Parathyroid adenoma (tissue), 2 donors: ENCODE measurements around the gene RAB33A.

Experiments
- H2AFZ ChIP-seq: fragments of 300-600 bp; sonication (generic); one replicate; pipeline ENCODE4 v1.7.0; 2017; ENCODE audit warnings: antibody characterized with exemption, mild to moderate bottlenecking
- H3K27ac ChIP-seq: fragments of 300-600 bp; sonication (generic); one replicate; pipeline ENCODE4 v1.7.0; 2017
- H3K27me3 ChIP-seq: fragments of 300-600 bp; sonication (generic); one replicate; pipeline ENCODE4 v1.7.0; 2017; ENCODE audit warnings: low read length; ENCODE audit not compliant: control insufficient read depth, insufficient read depth
- H3K36me3 ChIP-seq: fragments of 300-600 bp; sonication (generic); one replicate; pipeline ENCODE4 v1.7.0; 2017; ENCODE audit warnings: low read length; ENCODE audit not compliant: control insufficient read depth, insufficient read depth
- H3K4me1 ChIP-seq: fragments of 300-600 bp; sonication (generic); one replicate; pipeline ENCODE4 v1.7.0; 2017; ENCODE audit warnings: control low read depth
- H3K4me2 ChIP-seq: fragments of 300-600 bp; sonication (generic); one replicate; pipeline ENCODE4 v1.7.0; 2017; ENCODE audit warnings: low read length
- H3K4me3 ChIP-seq: fragments of 300-600 bp; sonication (generic); one replicate; pipeline ENCODE4 v1.7.0; 2017; ENCODE audit warnings: low read depth, low read length
- H3K79me2 ChIP-seq: fragments of 300-600 bp; sonication (generic); one replicate; pipeline ENCODE4 v1.7.0; 2017; ENCODE audit warnings: control low read depth
- H3K9ac ChIP-seq: fragments of 300-600 bp; sonication (generic); one replicate; pipeline ENCODE4 v1.7.0; 2017; ENCODE audit warnings: mild to moderate bottlenecking
- H3K9me3 ChIP-seq: fragments of 300-600 bp; sonication (generic); one replicate; pipeline ENCODE4 v1.7.0; 2017; ENCODE audit warnings: low read length; ENCODE audit not compliant: control insufficient read depth
- TF ChIP-seq, protein P1 (sequence below): fragments of 300-600 bp; sonication (generic); IDR thresholded peaks from one replicate; pipeline ENCODE4 v1.7.0; 2017; ENCODE audit warnings: antibody characterized with exemption, mild to moderate bottlenecking
- donor health status: primary hyperparathyroidism.

The RAB33A gene

DNA sequence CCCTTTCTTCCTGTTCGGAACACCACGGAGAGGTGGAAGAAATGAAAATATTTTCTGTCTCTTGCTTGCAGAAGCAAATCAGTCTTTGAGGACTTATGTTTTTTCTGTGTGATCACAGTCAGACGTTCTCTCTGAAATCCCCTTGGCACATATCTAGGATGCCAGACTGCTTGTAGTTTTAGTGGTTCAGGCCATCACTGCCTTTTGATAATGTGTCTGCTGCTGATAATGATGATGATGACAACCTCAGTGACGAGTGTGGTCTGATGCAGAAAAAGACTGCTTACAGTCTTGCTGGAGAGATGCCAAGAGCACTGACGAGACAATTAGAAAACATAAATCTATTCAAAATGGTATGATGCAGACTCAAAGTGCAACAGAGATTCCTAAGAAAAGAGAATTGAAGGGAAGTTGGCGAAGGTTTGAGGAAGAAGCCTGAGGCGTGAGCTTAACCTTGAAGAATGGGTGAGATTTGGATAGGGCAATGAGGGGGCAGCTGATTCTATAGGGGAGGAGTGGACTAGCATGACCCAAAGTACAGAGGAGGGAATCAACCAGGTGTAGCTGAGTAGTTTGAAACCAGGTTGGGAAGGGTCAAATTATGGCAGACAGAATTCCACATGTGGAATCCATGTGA lies 7.9 kb downstream of the RAB33A start:
- H3K36me3 ChIP-seq = no peaks in the 10 kb centered on the region
- no peaks in the 10 kb centered on the region for H3K4me1 ChIP-seq
- H2AFZ ChIP-seq = no peak overlapping the region
- TF ChIP-seq, protein P1, sequence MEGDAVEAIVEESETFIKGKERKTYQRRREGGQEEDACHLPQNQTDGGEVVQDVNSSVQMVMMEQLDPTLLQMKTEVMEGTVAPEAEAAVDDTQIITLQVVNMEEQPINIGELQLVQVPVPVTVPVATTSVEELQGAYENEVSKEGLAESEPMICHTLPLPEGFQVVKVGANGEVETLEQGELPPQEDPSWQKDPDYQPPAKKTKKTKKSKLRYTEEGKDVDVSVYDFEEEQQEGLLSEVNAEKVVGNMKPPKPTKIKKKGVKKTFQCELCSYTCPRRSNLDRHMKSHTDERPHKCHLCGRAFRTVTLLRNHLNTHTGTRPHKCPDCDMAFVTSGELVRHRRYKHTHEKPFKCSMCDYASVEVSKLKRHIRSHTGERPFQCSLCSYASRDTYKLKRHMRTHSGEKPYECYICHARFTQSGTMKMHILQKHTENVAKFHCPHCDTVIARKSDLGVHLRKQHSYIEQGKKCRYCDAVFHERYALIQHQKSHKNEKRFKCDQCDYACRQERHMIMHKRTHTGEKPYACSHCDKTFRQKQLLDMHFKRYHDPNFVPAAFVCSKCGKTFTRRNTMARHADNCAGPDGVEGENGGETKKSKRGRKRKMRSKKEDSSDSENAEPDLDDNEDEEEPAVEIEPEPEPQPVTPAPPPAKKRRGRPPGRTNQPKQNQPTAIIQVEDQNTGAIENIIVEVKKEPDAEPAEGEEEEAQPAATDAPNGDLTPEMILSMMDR = no peak
- no peak overlapping the region for H3K27ac ChIP-seq
- H3K9ac ChIP-seq = no peak overlapping the region
- H3K79me2 ChIP-seq = no peaks in the 10 kb centered on the region
- H3K4me3 ChIP-seq = no peak overlapping the region
- H3K4me2 ChIP-seq = no peak overlapping the region
- no peaks in the 10 kb centered on the region for H3K9me3 ChIP-seq
- H3K27me3 ChIP-seq = no peaks in the 10 kb centered on the region

DNA sequence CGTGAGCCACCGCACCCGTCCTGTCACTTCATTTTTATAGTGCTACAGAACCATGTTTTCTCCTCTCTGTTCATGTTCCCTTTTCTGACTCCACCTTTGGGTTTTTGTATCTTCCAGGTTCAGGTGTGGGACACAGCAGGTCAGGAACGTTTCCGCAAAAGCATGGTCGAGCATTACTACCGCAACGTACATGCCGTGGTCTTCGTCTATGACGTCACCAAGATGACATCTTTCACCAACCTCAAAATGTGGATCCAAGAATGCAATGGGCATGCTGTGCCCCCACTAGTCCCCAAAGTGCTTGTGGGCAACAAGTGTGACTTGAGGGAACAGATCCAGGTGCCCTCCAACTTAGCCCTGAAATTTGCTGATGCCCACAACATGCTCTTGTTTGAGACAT lies 12.4 kb downstream of the RAB33A start:
- Histone ChIP-seq H2AFZ (no peak overlapping the region), H3K9me3 (no peaks in the 10 kb centered on the region), H3K27me3 (no peaks in the 10 kb centered on the region), H3K4me2 (no peak overlapping the region), H3K27ac (no peak overlapping the region), H3K9ac (no peak overlapping the region), H3K79me2 (no peaks in the 10 kb centered on the region), H3K4me3 (no peak overlapping the region), H3K36me3 (no peaks in the 10 kb centered on the region), H3K4me1 (no peaks in the 10 kb centered on the region)
- TF ChIP-seq, protein P1 = no peak

DNA sequence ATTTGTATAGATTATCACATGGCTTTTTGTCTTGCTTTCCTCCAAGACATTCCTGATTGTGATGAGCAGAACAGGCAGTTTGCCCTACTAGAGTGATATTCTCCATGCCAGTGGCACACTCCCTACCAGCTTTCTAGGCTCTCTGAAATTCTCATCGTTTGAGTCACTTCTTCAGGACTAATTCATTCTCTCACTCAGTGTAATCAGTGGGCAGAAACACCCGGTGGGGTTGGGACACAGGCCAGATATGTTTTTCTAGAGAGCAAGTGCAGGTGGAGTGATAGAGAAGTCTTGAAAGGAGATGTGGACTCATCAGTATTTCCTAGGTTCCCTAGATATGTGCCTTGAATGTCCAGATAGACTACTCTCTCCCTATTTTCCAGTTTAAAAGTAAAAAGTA lies 13.1 kb downstream of the RAB33A start:
- Histone ChIP-seq H3K4me1 (no peaks in the 10 kb centered on the region), H3K4me3 (no peak overlapping the region), H3K79me2 (no peaks in the 10 kb centered on the region), H3K36me3 (no peaks in the 10 kb centered on the region), H3K9ac (no peak overlapping the region), H2AFZ (no peak overlapping the region), H3K27me3 (no peaks in the 10 kb centered on the region), H3K27ac (no peak overlapping the region), H3K4me2 (no peak overlapping the region), H3K9me3 (no peaks in the 10 kb centered on the region)
- TF ChIP-seq, protein P1 = no peak

DNA sequence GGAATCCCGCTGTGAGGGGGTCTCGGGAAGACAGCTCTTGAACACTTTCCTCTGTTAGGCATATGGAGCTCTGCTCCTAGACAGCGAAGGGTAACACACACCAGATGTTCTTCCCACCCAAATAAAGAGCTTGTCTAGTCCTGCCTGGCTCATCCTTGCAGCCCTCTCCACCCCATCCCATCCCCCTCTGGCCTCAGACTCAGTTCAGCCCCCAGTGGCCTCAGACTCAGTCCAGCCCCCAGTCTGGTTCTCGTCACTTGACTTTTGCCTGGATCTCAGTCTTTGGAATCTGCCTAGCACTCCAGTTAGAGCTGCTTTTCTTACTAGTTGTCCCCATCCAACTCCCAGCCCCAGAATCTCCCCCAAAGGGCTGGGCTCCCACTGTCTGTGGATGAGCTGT lies 14.9 kb downstream of the RAB33A start:
- H2AFZ ChIP-seq = no peak overlapping the region
- H3K79me2 ChIP-seq = no peaks in the 10 kb centered on the region
- no peak overlapping the region for H3K9ac ChIP-seq
- H3K4me3 ChIP-seq = no peak overlapping the region
- no peak overlapping the region for H3K27ac ChIP-seq
- H3K9me3 ChIP-seq = no peaks in the 10 kb centered on the region
- no peaks in the 10 kb centered on the region for H3K4me1 ChIP-seq
- H3K36me3 ChIP-seq = no peaks in the 10 kb centered on the region
- TF ChIP-seq, protein P1 = no peak
- H3K4me2 ChIP-seq = no peak overlapping the region
- no peaks in the 10 kb centered on the region for H3K27me3 ChIP-seq

DNA sequence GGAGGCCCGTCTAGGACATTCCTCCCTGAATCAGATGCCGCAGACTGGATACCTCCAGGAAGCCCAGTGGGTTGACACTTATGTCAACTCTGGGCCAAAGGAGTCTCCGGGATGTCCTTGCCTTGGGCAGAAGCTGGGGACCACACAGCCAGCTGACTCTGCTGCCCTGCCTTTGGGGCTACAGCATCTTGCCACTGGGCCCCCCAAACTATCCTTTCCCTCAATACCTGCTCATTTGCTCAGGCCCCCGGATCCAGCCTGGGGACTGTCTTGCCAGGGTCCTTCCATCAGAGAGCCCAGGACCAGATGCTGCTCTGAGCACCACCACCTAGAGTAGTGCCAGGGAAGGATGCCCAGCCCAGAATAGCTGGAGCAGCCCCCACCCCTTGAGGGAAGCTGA lies 19.0 kb downstream of the RAB33A start:
- Histone ChIP-seq H3K9ac (no peak overlapping the region), H2AFZ (no peak overlapping the region), H3K4me2 (no peak overlapping the region), H3K79me2 (no peaks in the 10 kb centered on the region), H3K4me1 (no peaks in the 10 kb centered on the region), H3K27ac (no peak overlapping the region), H3K27me3 (no peaks in the 10 kb centered on the region), H3K4me3 (no peak overlapping the region), H3K36me3 (no peaks in the 10 kb centered on the region), H3K9me3 (no peaks in the 10 kb centered on the region)
- TF ChIP-seq, protein P1 = no peak
